Measurements from ENCODE around the gene PLCB3.

PLCB3 gene

DNA sequence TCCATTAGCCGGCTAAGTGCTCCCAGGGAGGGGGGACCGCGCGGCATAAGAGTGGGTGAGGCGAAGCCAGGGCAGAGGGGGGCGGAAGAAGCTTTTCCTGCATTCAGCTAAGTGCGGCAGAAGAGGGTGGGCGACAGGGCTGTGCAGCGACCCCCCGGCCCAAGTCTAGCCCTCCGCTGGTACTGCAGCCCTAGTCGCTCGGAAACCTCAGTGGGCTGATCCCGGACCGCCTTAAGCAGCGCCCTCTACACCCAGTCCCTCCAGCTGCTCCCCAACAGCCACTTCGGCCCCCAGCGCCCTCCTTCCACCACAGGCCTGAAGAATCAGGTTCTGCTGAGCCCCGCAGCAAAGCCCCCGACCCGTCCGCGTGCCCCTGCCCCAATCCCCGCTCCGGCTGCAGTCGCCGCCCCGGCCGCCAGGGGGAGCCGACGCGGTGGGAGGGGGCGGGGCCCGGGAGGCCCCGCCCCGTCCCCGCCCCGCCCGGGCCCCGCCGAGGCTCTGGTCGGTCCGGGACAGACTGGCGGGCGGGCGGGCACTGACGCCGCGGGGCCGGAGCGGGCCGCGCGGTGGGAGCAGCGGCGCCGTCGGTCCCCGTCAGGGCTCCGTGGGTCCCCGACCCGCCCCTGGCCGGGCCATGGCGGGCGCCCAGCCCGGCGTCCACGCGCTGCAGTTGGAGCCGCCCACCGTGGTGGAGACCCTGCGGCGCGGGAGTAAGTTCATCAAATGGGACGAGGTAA is at the start of gene PLCB3:
Gene PLCB3 (plus strand): TSS at position 515 of the 737 bp plus-strand sequence. CDS start 120 bp downstream, at position 635.
- DNase-seq: peak; percentile 50 to 51

DNA sequence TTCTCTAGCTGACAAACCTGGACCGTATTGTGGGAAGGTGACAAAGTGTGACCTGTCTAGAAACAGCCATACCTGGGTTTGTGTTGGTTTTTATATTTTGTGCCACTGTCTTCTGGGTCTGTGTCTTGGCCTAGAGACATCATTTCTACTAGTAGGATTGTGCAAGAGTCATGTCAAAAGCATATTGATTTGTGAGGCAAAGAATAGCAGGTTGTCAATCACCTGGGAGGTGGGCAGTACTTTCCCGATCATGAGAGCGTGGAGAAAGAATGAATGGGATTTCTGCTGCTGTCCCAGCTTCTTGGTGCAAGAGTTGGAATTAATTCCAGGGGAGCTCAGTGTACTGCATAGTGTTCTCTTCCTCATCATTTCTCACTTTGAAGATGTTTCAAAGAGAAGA is 49.8 kb upstream of the PLCB3 start:
- DNase-seq: no peak

DNA sequence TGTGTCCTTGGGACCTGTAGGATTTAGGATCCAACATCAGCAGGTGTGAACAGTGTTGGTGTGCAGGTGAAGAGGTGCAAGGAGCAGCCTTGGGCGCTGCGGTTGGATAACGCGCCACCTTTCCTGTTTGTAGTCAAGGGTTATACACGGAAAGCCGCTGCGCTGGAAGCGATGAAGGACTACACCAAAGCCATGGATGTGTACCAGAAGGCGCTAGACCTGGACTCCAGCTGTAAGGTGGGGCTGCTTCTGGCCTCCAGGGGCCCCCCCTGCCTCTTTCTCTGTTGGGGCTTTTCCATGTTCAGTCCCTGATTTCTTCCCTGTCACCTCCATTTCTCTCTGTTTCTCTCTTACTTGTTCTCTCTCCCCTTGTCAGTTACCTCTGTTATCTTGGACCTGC is 48.3 kb upstream of the PLCB3 start:
- no peak for DNase-seq

DNA sequence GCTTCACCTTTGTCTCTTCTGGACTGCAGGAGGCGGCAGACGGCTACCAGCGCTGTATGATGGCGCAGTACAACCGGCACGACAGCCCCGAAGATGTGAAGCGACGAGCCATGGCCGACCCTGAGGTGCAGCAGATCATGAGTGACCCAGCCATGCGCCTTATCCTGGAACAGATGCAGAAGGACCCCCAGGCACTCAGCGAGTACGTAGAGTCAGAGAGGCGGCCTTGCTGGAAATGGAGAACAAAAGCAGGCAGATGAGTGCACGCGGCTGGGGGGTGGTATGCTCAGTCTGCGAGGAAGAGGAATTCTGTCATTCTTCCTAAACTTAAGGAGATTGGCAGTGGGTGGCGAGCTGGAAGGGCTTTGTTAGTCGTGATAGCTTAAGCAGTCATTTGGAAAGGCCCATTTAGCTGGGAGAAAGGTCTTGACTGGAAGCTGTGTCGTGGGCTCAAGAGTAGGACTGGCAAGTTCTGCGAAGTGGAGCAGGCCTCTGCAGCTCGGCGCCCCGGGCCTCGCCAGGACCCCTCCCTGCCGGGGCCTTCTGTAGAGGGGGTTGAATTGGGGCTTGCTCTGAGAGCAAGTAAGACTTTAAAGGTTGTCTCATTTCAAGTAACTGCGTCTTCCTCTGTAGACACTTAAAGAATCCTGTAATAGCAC is 47.8 kb upstream of the PLCB3 start:
- DNase-seq: no peak

DNA sequence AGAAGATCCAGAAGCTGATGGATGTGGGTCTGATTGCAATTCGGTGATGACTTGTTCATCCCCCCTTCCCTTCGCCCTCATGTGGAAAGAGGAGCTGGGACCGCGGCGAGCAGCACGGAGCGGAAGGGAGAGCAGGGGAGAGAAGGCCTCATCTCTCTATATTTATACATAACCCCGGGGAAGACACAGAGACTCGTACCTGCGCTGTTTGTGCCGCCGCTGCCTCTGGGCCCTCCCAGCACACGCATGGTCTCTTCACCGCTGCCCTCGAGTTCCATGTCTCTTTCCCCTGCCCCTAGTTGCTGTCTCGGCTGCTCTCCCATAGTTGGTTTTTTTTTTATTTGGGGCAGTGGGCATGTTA is 47.3 kb upstream of the PLCB3 start:
- no peak for DNase-seq

DNA sequence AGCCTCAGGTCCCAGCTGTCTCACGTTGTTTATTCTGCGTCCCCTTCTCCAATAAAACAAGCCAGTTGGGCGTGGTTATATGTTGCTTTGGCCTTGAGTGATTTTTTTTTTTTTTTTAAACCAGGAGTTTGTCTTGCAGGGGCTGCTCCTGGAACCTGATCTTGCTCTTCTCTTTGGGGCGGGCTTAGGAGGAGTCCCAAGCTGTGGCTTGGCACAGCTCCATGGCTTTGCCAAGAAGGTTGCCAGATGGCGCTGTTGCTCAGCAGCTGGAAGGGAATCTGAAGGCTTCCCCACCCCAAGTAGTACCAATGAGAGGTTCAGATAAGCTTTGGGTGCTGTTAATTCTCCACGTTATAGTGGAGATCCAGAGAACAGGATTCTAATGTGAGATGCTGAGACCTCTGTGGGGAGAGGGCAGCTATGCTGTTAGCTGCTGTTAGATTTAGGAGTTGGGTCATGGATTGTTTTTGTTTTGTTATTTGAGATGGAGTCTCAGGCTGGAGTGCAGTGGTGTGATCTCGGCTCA is 46.8 kb upstream of the PLCB3 start:
- DNase-seq: peak; percentile 96 to 97

DNA sequence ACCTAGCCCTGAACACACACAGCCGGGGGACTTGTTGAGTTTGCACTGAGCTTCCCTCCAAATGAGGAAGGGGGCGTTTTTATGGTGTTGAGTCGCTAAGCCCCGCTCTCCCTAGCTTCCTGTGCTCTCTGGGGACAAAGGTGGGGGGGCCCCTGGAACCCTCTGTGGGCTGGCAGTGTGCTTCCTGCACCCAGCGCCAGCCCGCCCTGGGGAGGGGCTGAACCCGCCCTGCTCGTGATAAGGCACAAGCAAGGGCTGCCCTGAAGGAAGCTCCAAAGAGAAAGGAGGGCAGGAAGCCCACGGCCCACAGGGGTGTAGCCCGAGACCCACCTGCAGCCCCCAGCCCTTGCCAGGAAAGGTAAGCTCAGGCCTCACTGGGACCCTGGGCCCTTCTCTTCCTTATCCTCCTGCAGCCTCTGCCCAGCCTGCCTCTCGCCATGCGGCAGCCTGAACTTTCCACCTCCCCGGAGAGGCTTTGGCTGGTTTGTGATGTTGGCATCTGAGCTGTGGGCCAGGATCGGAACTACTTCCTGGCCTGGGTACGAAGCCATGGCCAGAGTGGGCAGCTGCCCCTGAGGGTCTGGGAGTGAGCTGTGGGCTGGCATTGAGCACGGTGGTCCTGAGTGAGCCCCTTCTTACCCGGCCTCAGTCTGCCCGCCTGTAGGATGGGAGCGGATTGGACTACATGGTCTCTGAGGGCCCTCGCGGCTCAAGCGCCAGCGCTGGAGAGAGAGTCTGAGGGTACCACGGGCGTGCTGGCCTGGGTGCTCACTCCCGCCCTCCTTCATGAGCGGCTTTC is 44.7 kb upstream of the PLCB3 start, which contains the start of gene FERMT3:
Gene FERMT3 (plus strand): TSS at position 265 of the 799 bp plus-strand sequence. CDS start 644 bp downstream, outside the sequence.
- DNase-seq: peak; percentile 94 to 96

DNA sequence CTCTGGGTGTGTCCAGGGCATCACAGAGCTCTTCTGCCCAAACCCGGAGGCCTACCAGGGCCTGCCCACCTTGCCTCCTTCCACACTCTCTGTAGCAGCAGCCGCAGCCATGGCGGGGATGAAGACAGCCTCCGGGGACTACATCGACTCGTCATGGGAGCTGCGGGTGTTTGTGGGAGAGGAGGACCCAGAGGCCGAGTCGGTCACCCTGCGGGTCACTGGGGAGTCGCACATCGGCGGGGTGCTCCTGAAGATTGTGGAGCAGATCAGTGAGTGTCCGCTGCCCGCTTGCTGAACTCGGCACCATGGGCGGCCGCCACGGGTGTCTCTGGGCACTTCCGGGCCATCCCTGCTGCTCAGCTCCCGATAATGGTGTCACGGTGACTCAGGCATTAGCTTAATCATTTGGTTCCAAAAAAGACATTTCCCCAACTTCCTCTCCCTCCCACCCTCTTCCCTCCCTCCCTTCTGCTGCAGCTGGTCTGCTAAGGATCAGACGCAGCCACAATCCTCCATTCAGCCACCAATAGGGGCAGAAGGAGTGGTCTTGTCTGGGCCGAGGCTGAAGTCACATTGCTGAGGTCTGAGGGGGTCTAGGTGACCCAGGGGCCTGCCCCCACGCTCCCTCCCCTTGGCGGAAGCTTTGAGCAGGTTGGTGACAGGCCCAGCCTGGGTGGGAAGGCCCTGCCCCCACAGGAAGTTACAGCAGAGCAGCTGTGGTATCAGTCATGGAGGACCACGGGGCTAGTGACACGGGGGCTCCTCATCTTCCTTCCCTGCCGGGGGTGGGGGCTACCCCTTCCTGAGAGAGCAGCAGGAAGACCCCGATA is 43.9 kb upstream of the PLCB3 start:
- DNase-seq: peak; percentile 87 to 89

DNA sequence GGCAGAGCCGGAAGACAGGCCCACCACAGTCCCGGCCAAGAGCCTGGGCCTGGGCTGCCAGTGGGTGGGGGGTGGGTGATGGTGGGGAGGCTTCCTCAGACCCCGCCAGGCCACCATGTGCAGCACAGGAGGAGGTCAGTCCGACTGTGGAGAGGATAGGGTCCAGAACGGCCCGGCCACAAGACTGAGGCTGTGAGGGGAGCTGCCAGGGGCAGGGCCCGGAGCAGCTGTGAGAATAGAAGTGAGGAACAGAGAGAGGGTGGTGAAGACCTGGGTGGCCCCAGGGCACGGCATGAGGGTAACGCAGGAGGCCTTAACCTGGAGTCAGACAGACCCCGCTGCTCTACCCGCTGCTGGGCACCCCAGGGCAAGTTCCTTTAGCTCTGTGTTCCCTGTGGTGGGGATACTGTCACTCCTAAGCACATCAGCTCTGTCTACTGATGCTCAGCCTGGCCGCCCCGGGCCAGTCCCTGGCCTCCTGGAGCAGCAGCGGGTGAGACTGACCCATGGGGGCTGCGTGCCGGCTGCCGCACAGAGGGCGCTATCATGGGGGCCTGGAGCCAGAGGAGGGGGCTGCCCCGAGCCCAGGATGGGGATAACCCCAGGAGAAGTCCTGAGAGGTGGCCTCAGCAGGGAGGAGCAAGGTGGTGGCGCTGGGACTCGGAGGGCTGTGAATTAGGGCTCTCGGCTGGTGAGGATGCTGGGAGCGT is 43.1 kb upstream of the PLCB3 start:
- DNase-seq: no peak

DNA sequence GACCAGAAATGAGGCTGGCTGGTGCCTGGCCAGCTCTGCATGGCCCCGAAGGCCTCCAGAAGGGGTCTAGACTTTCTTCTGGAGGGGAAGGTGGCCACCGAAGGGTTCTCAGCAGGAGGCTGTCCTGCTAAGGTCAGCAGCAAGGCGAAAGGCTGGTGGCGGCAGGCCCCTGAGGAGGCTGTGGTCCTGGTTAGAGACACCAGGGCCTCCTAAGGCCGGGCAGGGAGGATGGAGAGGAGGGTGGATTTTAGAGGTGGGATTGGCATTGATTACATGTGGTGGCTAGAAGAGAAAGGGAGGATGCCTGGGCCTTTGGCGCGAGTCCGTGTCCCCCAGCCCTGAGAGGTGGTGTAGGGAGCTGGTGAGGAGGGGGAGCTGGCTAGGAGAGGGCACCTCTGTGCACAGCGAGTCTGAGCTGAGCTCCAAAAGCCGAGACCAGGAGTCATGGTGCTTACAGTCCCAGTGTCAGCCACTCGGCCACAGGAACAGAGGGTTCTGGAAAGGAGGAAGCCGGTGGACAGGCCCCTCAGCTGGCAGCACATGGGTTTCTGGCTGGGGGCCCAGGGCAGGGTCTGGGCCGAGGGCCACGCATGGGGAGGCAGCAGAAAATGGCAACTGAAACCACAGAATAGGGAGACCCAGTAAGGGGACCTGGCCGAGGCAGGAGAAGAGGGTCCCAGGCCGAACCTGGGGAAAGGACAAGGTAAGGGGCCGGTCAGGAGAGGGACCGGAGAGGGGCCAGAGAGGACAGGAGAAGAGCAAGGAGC is 42.4 kb upstream of the PLCB3 start:
- no peak for DNase-seq

DNA sequence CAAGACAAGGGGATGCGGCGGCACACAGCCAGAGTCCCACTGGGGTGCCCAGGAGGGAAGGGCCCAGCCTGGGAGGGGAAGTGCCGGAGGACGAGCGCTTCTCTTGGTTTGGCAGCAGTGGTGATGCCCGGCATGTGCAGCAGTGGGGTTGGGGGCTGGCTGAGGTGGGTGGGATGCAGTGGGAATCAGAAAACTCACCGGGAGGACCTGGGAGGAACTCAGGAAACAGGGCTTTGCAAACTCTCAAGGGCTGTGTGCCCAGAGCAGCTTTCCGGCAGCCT is 41.8 kb upstream of the PLCB3 start:
- no peak for DNase-seq

DNA sequence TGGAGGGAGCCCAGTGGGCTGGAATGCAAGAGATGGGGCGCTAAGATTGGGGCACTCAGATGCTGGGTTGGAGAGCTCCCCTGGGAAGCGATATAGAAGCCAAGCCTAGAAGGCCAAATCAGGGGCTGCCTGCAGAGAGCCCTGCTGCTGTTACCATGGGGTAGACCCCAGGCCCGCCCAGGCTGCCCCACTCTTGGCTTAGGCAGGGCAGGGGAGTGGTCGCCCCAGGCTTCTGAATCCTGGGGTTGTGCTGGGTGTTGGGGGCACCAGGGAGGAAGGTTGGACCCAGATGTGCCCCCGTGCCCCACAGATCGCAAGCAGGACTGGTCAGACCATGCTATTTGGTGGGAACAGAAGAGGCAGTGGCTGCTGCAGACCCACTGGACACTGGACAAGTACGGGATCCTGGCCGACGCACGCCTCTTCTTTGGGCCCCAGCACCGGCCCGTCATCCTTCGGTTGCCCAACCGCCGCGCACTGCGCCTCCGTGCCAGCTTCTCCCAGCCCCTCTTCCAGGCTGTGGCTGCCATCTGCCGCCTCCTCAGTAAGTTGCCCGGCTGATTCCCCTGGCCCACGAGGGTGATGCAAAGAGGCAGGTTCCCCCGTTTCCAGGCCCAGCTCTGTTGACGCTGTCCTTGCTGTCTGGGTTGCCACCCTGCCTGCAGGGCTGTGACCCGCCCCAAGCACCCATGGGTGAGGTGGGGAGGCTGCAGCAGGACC is 40.9 kb upstream of the PLCB3 start:
- DNase-seq: no peak

DNA sequence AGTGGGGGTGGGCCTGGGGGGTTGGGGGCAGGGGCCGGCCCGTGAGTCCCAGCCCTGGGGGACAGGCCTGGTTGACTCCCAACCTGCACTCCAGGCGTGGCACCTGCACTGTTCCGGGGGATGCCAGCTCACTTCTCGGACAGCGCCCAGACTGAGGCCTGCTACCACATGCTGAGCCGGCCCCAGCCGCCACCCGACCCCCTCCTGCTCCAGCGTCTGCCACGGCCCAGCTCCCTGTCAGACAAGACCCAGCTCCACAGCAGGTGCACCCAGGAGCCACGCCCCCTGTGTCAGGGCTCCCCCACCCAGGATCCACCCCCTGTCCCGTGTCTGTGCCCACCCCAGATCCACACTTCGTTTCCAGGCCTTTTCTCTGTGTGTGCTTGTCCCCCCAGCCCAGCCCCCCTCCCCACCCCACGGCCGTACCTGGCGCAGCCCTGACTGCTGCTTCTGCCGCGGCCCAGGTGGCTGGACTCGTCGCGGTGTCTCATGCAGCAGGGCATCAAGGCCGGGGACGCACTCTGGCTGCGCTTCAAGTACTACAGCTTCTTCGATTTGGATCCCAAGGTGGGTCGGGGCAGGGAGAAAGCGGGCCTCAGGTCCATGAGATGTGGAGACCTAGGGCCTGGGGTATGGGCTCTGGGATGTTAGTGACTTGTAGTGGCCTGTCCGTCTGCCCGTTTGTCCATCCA is 40.0 kb upstream of the PLCB3 start:
- DNase-seq: no peak

DNA sequence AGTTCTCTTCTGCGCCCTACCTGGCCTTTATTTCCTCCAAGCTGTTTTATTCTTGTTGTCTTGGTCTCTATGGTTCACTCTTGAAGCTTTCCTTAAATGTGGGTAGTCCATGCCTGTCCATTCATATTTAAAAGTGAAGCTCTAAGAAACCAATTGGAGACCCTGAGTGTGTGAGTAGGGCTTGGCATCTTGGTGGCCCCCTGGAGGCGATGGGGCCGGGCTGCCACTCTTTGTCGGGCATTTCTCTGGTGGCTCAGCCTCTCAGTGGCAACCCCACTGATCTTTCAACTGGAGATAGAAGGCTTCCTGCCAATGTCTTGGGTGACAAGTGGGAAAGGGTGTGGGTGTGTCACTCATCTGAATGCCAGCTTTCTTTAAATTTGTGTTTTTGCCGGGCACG is 34.5 kb upstream of the PLCB3 start:
- DNase-seq: no peak

DNA sequence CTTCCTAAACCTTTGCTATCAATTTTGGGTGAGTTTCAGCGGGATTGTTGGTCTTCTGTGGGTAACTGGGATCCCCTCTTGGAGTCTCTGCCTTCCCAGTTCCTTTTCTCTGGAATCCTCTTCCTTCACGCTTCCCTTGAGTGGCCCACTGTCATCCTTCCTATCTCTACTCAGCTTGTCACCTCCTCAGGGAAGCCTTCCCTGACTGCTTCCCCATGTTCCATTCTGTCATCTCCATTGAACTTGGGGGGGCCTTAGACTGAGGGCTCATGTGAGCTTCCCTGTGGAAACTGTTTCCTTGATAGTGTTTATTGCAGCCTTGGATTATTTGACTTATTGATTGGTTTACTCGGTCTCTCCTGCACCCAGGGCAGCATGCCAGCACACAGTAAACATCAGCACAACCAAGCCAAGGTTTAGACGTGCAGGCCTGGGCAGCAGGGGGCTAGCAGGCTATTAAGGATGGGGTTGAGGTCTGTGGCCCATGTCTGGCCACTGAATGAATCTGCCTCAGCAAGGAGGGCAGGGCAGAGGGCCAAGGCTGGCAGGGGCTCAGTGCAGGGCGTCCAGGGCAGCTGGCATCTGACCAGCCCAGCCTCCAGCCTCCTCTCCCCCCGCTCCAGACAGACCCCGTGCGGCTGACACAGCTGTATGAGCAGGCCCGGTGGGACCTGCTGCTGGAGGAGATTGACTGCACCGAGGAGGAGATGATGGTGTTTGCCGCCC is 32.5 kb upstream of the PLCB3 start:
- no peak for DNase-seq

DNA sequence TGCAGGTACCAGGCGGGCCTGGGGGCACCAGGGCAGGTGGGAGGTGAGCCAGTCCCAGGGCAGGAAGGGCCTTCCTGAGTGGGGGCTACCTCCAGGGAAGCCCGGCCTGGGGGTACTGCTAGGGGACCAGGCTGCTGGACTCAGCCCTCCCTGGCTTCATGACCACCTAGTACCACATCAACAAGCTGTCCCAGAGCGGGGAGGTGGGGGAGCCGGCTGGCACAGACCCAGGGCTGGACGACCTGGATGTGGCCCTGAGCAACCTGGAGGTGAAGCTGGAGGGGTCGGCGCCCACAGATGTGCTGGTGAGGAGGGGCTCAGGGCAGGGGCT is 32.0 kb upstream of the PLCB3 start:
- DNase-seq: no peak

DNA sequence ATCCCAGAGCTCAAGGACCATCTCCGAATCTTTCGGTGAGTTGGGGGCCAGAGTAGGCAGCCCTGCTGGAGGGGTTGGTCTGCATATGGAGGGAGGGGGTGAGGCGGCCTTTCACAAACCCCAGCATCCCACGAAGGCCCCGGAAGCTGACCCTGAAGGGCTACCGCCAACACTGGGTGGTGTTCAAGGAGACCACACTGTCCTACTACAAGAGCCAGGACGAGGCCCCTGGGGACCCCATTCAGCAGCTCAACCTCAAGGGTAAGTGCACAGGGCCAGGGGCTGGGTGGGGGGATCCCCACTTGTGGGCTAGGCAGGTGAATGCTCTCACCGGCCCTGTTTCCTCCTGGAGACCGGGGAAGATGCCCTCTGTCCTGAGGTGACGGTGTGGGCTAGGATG is 31.6 kb upstream of the PLCB3 start:
- no peak for DNase-seq

DNA sequence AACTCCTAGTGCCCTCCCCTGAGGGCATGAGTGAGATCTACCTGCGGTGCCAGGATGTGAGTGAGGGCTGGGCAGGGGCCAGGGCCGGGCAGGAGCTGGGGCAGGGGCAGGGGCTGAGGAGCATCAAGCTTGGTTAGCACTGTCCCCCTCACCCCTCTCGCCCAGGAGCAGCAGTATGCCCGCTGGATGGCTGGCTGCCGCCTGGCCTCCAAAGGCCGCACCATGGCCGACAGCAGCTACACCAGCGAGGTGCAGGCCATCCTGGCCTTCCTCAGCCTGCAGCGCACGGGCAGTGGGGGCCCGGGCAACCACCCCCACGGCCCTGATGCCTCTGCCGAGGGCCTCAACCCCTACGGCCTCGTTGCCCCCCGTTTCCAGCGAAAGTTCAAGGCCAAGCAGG is 31.1 kb upstream of the PLCB3 start:
- no peak for DNase-seq

DNA sequence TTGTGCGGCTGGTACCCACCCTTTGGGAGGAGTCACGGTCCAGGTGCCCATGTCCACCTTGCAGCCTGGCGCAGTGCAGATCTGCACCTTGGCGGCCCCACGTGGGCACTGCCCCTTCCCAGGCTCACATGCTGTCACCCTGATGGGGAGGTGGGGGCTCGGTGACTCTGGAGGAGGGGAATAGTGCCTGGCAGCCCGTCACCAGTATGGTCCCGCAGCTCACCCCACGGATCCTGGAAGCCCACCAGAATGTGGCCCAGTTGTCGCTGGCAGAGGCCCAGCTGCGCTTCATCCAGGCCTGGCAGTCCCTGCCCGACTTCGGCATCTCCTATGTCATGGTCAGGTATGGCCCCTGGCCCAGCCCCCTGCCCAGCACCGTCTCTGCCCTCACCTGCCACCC is 30.5 kb upstream of the PLCB3 start:
- DNase-seq: no peak

DNA sequence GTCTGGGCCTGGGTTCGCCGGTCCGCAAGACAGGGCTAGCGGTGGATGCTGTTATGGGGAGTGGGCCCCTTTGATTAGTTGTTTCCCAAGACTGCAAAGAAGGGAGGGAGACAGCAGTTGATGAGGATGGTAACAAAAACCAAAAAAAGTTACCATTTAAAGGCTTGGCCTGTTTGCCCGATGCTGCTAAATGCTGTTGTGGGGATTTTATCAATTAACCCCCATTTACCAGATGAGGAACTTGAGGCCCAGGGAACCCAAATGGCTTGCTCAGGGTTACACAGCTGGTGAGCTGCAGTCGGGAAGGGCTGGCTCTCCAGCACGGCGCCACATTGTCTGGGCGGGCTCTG is 28.7 kb upstream of the PLCB3 start:
- DNase-seq: no peak
